LNCAP (cell line): ENCODE data around the gene CAB39.

ENCODE experiments used
- TF ChIP-seq, protein P1 (sequence below): fragments of 450-650 bp; IDR thresholded peaks from 2 replicates; pipeline ENCODE4 v1.5.1; 2017; ENCODE audit warnings: mild to moderate bottlenecking

CAB39 gene

DNA sequence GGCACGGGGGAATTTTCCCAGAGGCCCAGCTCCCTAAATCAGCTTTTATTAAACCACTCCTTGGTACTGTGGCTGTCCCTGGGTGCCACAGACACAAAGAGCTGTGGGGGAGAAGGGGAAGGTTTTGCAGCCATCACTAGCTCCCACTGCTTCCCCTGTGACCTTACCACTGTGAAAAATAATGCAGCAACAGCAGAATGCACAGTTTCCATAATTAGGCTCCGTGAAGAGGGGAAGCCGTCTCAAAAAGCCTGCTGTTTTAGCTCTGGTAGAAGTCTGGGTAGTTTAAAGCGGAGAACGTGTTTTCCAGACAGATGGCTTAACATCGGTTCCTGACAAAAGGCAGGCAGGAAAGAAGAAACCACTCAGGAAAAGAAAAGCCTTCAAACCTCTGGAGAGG lies 27.5 kb upstream of the CAB39 start:
- TF ChIP-seq, protein P1, sequence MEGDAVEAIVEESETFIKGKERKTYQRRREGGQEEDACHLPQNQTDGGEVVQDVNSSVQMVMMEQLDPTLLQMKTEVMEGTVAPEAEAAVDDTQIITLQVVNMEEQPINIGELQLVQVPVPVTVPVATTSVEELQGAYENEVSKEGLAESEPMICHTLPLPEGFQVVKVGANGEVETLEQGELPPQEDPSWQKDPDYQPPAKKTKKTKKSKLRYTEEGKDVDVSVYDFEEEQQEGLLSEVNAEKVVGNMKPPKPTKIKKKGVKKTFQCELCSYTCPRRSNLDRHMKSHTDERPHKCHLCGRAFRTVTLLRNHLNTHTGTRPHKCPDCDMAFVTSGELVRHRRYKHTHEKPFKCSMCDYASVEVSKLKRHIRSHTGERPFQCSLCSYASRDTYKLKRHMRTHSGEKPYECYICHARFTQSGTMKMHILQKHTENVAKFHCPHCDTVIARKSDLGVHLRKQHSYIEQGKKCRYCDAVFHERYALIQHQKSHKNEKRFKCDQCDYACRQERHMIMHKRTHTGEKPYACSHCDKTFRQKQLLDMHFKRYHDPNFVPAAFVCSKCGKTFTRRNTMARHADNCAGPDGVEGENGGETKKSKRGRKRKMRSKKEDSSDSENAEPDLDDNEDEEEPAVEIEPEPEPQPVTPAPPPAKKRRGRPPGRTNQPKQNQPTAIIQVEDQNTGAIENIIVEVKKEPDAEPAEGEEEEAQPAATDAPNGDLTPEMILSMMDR, result no peak

DNA sequence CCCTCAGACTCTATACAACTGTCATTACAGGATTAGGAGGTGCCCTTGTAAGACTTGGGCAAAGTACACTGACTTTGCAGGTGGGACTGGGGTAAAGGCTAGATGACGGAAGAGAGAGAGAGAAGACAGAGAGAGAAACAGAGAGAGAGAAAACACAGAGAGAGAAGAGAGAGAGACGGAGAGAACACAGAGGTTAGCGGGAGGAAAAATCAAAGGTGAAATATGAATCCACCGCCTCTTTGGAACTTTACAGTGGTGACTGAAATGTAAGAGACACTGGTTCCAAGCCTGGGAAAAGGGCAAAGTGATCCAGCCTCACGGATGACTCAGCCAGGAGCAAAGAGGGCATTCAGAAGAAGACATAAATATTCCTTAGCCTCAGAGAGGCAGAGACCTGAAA lies 25.1 kb upstream of the CAB39 start:
- TF ChIP-seq, protein P1, result no peak

DNA sequence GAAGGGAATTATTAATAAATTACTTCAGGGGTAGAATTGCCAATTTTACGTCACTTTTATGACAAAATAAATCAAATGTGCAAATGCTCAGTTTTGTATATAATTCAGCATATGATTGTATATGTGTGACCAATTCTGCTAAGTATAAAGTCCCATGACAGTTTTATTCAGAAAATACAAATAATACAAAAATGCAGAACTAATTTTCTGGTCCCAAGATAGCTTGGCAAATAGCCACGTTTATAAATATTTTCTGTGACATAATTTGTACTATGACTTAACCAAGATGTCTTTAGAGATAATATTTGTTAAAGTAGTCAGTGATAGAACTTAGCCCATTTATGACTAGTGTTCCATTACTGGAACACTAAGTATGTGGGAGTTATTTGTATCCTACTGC lies 24.2 kb upstream of the CAB39 start:
- TF ChIP-seq, protein P1, result no peak

GRCh38 chr2:230690439-230690838 lies 22.2 kb upstream of the CAB39 start:
- TF ChIP-seq, protein P1, result no peak

GRCh38 chr2:230691005-230691647 lies 21.5 kb upstream of the CAB39 start:
- TF ChIP-seq, protein P1, result no peak

- TF ChIP-seq, protein P1, result no peak
Observed at GRCh38 chr2:230692760-230693159, 19.9 kb upstream of the CAB39 start.

- TF ChIP-seq, protein P1, result no peak
Observed at GRCh38 chr2:230693411-230693810, 19.2 kb upstream of the CAB39 start.

DNA sequence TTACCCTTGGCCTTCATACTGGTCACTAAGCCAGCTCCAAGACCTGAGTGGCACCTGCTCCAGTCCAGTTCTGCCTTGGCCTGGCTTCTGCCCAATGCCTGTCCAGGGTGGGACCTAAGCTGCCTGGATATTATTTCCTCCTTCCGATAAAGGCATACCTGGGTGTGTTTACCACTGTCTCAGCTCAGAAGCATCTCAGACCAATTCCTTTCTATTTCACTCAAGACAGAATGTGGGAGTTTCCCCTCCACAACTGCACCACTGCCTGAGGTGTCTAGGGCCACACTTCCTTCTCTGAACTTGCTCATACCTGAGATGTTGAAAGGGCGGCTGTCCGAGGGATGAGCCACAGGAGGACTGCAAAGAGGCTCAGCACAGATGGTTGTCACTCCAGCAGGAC lies 18.4 kb upstream of the CAB39 start:
- TF ChIP-seq, protein P1, result no peak
